Superior temporal gyrus (tissue), 1 donor: ENCODE data around the gene GPR68.
"Not testable (repeated sequence)": the region's sequence is repeated elsewhere in the genome, so short reads cannot be mapped to it uniquely, and the experiment has no call there.

Experiments used
- DNase-seq: peaks from one replicate; pipeline ENCODE4 v3.0.0-alpha.2; 2016; ENCODE audit errors: extremely low spot score

GPR68 gene

GRCh38 chr14:91272341-91273272 lies 28.1 kb upstream of the GPR68 start:
- no peak for DNase-seq

DNA sequence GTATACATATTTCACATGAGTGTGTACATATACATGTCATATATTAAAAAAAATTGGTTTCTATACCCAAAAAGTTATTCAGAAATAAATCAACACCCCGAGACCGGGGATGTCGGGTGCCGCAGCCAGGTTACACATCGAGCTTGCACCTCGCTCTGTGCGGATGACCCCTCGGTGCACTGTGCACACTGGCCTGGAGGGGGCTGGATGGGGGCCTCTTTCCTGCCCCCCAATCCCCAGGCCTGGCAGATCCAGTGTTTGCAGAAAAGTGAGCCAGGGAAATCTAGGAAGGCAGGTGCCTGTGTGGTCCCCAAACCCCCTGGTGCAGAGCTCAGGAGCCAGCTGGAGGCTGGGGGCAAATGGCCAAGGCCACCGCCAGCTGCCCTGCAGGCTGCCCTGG lies 27.1 kb upstream of the GPR68 start:
- DNase-seq: no peak

DNA sequence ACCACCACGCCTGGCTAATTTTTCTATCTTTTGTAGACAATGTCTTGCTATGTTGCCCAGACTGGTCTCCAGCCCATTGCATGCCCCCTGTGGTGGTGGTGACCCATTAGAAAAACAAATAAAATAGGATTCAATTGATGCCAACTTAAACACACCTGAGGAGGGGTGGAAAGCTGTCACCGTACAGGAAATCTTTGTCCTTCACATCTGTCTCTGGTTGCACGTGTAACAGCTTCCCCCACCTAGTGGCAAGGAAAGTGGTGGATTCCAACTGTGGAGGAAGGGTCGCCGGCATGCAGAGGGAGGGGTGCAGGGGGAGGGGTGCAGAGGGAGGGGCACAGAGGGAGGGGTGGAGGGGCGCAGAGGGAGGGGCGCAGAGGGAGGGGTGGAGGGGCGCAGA lies 26.1 kb upstream of the GPR68 start:
- DNase-seq: no peak

DNA sequence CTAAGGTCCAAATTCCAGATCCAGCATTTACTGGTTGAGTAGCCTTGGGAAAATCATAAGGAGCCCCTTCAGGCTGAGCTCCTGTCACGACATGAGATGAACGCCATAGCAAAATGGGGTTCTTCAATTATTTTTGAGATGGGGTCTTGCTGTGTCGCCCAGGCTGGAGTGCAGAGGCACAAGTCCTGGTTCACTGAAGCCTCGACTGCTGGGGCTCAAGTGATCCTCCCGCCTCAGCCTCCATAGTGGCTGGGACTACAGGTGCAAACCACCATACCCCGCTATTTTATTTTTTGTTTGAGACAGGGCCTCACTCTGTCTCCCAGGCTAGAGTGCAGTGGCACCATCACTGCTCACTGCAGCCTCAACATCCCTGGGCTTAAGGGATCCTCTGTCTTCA lies 25.7 kb upstream of the GPR68 start:
- no peak for DNase-seq

DNA sequence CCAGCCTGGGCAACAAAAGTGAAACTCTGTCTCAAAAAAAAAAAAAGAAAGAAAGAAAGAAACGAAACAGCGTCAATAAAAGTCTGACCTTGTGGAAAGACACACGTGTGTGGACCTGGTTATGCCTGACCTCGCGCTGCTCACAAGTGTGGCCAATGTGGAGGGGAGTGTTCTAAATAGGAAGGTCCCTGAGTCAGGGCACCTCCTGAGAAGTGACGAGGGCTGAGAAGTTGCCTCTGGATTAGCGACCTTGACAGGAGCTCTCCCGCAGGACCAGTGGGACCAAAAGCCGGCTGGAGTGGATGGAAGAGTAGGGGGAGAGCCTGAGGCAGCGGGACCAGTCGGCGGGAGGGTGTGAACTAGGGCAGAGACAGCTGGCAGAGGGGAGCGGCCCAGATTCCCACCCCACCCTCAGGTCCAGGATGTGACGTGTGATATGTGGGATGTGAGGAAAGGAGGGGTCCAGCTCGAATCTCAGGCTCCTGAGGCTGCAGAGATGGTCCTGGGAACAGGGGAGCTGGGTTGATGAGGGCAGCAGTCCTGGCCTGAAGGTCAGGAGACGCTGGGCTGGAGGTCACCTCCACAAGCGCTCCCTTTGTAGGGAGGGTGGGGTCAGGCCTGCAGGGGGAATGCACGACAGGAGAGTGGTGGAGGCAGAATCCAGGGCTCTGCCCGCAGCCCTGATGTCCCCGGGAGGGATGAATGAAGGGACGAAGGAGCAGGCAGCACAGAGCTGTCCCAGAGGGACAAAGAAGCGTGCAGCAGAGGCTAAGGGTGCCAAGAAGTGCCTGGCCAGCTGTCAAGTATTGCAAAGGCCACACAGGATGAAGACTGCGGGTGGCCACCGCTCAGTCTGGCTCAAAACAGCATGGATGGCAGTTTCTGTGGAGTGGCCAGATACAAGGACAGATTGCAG lies 24.8 kb upstream of the GPR68 start:
- no peak for DNase-seq

- DNase-seq: no peak
Measured at GRCh38 chr14:91267965-91268437, 23.5 kb upstream of the GPR68 start.

DNA sequence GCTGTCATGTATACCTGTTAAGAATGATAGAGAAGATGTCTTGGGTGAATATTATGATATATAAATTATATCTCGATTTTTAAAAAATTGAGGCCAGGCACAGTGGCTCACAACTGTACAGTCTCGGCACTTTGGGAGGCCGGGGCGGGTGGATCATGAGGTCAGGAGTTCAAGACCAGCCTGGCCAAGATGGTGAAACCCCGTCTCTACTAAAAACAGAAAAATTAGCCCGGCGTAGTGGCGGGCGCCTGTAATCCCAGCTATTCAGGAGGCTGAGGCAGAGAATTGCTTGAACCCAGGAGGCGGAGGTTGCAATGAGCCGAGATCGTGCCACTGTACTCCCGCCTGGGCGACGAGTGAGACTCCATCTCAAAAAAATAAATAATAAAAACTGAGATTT lies 21.8 kb upstream of the GPR68 start:
- DNase-seq: not testable (repeated sequence)

GRCh38 chr14:91265404-91265803 lies 20.9 kb upstream of the GPR68 start:
- DNase-seq: no peak

- no peak for DNase-seq
Measured at GRCh38 chr14:91264151-91265150, 19.9 kb upstream of the GPR68 start.

DNA sequence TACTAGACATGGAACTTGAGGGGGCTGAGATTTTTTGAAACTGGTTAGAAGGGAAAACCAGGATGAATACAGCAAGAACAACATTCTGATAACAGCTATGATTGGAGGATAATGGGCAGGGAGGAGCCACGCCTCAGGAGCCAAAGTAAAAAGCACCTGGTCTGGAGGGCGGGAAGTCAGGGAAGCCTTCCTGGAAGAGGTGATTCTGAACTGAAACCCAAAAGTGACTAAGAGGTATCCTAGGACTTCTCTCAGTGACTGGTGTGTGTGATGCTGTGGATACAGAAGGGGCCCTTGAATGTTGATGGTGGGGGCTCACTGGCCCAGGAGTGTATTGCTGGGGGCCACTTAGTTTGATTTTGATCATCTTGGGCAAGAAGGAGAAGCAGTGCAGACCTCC lies 18.8 kb upstream of the GPR68 start:
- no peak for DNase-seq

DNA sequence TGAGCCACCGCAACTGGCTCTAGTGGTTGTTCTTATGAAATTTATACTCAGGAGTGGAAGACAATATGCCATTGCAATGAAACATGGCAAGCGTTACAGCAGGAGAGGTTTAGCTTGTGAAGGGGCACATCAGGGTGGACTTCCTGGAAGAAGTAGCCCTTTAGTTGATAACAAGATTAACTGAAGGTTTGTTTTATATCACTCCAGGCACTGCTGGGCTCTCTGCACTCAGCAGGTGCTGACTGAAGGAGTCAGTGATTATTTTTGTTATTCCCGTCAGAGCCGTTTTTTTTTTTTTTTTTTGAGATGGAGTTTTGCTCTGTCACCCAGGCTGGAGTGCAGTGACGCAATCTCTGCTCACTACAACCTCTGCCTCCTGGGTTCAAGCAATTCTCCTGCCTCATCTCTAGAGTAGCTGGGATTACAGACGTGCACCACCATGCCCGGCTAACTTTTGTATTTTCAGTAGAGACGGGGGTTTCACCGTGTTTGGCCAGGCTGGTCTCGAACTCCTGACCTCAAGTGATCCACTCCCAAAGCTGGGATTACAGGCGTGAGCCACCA lies 17.6 kb upstream of the GPR68 start:
- DNase-seq: no peak

DNA sequence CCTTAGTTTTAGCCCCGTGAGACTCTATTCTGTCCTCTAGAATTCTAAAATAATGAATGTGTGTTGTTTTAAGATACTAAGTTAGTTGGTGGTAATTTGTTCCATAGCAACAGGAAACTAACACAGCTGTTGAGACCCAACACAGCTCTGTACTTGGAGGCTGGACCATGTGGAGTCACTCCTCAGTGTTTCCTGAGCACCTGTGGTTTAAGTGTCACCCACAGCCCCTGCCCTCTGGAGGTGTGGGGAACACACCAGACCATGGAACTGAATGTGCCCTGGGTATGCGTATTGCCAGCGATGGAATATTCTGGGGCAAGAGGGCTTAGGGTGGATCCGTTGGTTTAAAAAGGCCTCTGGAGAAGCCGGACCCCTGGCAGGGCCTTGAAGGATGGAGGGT lies 16.6 kb upstream of the GPR68 start:
- DNase-seq: no peak

- DNase-seq: no peak
Measured at GRCh38 chr14:91258876-91259275, 14.4 kb upstream of the GPR68 start.

DNA sequence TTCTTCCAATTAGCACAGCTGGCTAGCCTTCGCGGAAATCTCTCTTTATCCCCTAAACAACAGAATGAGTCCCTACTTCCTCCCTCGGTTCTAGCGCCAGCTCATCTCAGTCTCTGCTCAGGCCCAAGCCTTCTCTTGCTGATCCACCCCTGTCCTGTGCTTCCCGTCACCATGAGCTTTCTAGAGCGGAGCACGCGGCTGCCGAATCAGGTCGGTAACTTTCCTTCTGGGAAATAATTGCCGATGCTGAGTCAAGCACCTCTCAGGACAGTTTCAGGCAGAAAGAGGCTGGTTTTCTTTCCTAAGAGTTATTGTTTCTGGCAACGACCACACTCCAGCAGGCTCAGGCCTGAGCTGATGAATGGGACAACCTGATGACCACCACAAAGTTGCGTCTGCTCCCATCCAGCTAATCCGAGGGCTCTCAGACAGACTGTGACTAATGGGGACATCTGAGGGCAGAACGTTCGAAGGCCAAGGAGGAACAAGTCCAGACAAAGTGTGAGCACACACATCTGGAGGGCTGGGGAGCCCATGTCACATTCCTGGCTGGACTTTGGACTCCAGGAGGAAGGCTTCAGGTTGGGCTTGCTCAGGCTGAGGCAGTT lies 13.6 kb upstream of the GPR68 start:
- DNase-seq: no peak

DNA sequence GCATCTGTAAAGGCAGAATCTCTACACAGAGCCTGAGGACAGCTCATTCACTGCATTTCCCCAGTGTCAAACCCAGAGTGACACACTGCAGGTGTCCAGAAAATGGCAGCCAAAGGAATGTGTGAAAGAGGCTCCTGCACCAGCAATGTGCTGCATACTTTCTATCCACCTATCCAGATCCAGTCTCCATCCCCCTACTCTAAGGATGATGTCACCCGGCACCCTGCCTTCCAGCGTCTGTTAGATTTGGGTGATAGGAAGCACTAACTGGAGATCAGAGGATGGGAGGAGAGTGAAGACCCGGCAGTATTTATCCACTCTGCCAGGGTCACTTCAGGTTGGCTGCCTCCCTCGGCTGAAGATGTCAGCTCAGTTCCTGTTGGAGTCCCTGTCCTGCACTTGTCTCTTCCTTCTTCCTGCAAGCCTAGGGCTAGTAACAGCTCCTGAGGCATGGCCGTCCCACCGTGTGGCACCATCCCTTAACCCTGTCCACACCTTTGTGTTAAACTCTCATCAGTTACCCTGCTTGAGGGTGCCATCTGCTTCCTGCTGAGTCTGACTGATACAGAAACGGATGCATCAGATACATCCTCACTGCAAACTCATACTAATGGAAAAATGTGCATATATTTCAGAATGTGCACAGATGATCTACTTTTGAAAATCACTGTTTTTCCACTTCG lies 13.0 kb upstream of the GPR68 start:
- DNase-seq: peak; percentile 27

DNA sequence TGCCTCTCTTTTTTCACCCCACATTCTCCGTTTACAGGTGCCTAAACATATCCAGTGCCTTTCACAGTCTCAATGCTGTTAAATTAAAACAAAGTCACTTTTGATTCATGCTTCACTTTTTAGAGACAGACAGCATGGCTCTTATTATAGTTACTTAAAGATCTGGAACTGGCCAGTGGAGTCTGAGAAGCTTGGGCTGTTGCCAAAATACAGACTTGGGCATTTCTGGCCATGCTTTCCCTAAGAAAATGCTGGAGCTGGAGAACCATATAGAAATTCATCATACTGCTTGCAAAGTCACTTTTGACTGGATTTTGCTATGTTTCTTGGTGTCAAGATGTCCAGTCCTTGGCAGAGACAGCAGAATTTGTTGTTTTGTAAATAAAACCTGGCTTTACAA lies 12.2 kb upstream of the GPR68 start:
- DNase-seq: peak; percentile 42

DNA sequence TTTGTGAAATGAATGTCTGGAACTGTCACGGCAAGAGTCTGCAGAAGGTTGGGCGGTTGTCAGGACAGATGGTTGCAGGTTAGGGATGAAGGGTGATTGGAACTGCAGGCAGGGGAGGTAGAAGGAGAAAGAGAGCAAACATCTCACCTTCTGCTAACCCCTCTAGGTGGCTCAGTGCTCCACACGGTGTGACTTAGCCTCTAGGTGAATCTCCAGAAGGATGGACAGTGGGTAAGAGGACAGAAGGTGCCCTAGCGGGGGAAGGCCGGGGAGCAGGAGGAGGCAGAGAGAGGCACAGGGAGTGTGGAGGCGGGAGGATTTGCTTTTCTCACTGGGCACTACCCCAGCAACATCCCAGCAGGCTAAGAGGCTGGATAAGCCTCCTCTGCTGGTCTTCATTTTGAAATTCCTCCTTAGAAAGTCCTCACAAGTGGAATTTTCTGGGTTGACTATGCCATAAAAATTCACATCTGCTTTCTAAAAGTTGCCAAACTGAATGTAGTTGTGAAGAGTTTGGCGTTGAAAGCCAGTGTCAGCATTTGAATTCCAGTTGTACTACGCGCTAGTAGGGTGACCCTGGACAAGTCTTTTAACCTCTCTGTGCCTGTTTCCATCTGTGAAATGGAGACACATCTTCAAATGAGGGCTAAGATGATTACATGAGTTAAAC lies 10.7 kb upstream of the GPR68 start:
- no peak for DNase-seq

GRCh38 chr14:91254461-91254860 lies 10.0 kb upstream of the GPR68 start:
- DNase-seq: no peak

DNA sequence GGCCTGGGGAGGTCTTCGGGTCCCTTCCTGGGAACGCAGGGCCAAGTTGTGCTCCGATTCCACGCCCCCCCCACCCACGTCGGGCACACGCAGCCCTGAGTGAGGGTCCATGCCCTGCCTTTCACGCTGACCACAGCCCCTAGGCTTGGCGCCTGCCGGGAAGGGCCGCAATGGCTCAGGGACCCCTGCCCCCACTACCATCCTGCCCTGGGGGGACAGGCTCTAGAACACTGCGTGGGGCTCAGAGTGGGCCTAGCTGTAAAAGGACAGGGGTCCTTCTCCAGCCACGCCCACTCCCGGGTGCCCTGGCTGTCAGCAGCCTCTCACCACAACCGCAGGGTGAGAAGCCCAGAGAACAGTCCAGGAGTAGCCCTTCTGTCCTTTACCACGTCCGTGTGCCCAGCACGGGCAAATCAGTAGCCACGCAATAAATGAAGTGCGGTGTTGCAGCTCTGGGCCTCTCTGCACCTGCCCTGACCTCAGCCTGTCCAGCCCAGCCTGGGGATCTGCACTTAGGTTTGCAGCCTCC lies 9.4 kb upstream of the GPR68 start:
- DNase-seq: no peak
